Activated gamma-delta T cell treated with Interleukin-2 at 50 U/mL for 16 hours (primary cell): Measurements from ENCODE around the gene OR2G2.

Experiments used
- DNase-seq: peaks from one replicate; pipeline ENCODE4 v3.0.0-alpha.2; 2020

OR2G2 gene, protein sequence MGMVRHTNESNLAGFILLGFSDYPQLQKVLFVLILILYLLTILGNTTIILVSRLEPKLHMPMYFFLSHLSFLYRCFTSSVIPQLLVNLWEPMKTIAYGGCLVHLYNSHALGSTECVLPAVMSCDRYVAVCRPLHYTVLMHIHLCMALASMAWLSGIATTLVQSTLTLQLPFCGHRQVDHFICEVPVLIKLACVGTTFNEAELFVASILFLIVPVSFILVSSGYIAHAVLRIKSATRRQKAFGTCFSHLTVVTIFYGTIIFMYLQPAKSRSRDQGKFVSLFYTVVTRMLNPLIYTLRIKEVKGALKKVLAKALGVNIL

DNA sequence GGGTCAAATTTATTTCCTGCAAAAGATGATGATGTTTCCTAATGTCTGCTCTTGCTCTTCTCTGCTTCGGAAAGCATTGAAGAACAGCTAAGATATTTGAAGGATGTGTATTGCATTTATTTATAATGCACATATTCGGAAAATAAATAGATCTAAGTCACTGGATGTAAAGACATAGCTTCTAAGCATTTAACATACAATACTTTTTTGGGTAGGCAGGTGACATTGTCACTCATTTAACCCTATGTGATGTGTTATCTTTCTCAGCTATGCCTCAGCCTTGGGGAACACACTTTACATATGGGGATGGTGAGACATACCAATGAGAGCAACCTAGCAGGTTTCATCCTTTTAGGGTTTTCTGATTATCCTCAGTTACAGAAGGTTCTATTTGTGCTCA, at the start of gene OR2G2:
TSS of gene OR2G2 (plus strand) at position 301 of the 400 bp plus-strand sequence. CDS start at position 301, 0 bp downstream.
- DNase-seq: no peak

DNA sequence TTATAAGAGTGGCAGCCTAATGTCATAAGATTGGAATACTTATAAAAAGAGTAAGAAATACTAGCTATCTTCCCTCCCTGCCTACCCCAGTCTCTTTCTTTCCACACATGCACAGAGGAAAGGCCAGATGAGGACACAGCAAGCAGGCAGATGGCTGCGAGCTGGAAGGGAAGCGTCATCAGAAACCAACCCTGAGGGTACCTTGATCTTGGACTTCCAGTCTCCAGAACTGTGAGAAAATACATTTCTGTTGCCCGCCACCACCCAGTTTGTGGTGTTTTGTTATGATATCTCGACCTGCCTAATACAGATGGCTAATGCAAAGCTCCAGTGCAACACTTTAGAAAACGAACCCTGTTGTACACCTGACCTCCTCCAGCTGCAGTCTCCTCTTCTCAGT, 49.6 kb upstream of the OR2G2 start:
- no peak for DNase-seq

DNA sequence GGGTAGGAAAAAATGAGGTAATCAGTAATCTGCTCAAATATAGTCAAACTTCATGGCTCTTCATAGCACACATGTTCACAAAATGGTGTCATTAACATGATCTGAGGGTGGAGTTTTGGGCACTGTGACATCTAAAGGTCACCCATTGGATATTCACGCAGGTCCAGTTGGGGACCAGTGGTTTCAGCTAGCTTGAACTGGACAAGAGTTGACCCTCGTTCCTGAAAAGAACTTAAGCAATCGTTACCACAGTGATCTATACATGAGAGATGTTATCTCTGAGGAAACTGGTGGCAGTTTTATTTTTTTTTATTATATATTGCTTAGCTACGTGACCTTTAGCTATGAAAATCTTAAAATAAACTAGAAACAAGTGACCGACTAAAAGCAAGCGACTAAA, 48.9 kb upstream of the OR2G2 start:
- DNase-seq: no peak

DNA sequence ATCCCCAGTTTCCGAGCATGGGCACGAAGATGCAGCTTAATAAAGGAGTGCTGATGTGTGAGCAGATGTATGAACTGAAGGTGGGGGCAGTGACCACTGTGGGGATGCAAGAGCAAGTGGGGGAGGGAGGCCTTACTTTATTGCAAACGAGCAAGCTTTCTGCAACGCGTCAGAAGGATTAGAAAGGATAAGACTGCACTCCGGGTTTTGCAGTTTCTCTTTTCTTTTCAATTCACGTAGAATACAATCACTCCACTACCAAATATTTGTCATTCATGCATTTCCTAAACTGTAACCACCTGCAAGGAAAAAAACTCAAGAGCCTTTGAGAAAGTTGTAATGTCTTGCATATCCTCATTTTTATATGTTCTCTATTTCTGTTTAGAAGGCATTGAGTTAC, 47.6 kb upstream of the OR2G2 start:
- DNase-seq: no peak

DNA sequence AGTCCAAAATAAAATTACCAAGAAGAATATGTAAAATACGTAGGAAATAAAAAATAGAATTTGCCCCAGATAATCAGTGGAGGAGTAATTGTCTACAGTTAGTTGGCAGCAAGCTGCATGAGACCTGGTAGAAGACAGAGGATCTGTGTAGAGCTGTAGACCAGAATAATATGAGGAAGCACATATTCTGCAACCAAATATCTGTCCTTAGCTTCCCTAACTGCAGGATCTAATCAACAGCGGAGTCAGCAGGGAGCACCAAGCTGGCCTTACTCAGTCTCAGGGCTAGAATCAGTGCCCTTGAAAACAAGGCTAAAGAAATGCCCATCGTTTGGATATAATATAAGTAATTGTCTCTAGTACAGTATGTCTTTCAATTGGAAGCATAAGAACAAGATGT, 45.3 kb upstream of the OR2G2 start:
- no peak for DNase-seq

DNA sequence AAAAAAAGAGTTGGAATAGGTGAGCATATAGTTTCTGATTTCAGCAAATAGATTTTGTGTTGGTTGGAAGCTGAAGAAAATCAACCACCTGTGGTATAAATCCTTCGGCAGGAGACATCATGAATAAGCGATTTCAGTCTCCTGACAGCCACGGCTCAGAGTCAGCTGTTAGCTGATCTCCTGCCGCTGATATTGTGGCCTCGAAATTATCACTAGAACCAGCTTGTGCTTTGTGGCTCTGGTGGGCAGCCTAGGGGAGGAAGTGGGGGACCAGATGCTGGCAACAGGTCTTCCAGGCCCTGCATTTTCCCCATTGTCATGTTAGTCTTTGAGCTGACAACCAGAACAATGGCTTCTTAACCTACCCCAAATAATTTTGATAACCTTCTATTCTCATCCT, 40.1 kb upstream of the OR2G2 start:
- no peak for DNase-seq

DNA sequence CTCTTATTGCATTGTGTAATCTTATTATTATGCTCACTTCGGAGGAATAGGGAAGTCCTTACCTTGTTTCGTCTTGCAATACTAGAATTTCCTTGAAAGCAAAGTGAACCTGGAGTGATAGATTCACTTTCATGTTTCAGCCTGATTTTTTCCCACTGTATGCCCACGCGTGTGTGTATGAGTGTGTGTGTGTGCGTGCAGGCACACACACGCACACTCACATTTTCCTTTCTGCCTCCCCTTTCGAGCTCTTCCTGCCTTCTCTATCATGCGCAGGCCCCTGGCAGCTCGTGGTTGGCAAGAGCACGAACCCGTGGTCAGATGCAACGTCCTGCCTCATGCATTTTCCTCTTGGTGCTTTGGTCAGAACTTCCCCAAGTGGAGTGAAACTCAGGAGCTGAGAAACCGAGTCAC, 39.4 kb upstream of the OR2G2 start, which contains the start of gene GCSAML:
TSS of gene GCSAML (plus strand) at position 366 of the 414 bp plus-strand sequence. CDS start 58 bp downstream, outside the sequence.
- DNase-seq: no peak

DNA sequence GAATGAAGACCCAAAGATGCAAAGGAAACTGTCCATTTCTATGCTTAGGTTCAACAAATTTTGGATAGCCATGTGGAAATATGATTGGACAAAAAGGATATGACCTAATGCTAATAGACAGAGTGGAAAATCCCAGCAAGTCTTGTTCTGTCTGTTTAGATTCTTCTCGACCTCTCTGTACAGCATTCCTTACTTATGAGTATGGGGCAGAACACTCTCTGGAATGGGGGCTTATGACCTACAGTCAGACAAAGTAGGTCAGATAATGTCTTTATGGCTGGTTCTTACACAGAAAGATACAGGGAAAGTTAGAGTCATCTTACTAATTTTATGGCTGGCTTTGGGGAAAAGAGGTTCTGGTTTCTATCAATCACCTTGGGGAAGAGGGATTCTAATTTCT, 36.4 kb upstream of the OR2G2 start:
- DNase-seq: no peak

DNA sequence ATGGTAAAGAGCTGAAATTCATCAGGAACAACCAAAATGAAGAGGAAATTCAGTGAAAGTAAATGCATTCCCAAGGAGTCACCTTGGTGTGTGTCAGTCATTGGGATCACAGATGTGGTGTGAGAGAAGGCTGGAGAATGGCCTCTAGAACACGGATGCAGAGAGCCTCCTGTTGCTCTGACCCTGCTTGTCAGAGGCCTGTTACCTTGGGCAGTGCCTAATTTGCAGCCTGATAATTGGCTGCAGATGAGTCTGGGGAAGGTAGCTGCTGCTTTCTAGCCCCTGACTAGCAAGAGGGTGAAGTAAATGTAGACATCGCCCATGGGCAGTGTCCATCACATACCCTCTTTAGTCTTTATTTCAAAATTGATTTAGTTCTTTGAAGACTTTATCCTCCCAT, 35.9 kb upstream of the OR2G2 start:
- DNase-seq: no peak

DNA sequence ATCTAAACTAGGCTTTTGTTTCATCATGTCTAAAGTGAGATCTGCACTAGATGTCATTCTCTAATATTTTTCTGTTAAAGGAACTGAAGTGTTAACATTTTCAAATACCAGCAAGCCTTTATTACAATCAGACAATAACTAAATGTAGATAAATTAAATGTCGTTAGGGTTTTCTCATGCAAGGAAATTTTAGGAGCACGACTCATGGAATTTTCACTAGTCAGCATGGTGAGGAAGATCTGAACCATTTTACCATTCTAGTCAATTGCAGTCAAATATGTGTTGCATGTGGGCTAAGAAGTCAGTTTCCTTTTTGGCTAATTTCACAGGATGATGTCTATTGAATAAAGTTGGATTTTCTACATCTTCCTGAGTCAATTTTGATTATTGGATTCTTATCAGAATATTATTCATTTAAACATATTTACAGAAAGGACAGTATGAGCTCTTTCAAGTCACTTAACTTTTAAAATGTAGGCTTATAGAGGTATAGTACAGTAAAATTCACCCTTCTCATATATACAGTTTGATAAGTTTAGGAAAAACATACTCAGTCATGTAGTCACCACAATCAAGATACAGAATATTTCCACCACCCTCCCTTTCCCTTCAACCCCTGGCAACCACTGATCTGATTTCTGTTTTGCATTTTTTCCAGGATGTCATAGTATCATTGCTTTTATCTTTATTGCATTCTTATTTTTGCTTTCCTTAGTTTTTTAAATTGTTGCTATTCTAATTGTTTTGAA, 30.1 kb upstream of the OR2G2 start:
- DNase-seq: no peak

DNA sequence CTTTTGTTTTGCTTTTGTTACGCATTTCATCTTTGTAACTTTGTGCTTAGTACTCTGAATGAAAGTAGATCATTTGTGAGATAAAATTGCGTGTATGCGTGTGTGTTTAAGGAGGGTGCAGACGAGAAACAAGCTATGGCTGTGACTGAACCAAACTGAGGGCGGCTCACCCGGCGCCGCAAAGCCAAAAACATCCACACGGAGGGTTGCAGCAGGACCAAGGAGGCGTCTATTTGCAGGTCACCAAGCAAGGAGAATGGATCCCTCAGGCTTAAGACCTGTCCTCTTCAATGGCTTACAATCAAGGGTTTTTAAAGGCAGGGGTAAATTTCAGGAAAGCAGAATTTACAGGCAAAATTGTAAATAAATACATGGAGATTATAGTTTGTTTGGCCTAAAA, 26.4 kb upstream of the OR2G2 start:
- no peak for DNase-seq

DNA sequence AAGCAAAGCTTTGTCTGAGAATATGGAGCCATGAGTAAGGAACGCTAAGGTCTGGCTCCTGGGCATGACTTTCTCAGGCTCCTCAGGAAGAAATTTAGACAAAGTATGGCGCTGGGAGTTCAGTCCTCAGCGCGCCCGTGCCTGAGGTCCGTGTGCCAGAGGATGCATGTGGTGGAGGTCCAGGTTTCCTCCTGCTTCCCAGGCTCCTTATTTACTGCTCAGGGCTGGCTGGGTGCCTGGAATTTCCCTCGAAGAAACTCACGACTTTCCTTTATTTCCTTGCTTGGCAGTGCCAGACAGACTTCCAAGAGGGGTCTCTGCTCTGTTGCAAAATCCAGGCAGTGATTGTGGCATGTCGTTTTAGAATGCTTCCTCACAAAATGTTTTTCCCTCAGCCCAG, 26.0 kb upstream of the OR2G2 start:
- no peak for DNase-seq

DNA sequence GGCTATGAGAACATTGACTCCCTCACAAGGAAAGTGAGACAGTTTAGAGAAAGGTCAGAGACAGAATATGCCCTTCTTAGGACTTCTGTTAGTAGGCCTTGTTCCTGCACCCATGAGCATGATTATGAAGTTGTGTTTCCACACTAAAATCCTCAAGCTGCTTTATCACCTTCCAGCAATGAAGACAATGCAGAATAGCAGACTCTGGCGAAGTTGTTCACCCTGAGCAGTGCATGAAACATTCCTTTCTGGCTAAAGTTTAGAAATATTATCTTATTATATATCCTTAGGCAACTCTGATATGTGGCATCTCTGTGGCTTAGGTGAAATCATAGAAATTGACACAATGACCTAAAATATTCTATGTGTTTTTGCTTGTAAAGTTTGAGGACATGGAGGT, 13.9 kb upstream of the OR2G2 start:
- DNase-seq: no peak

DNA sequence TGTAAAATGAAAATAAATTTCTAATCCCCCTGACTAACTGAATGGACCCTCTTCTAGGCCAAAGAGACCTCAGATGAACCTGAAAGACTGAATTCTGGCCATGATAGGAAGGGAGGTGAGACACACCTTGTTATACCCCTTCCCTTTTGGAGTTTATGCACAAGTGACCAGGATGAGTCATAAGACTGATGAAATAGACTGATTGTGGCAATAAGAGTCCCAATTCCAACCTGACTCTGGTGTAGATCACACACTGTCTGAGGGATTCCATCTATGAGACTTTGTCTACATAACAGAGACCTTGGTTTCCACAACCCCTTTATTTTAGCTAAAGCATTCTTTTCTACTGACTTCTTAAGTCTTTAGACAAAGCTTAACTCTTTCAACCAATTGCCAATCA, 13.5 kb upstream of the OR2G2 start:
- DNase-seq: no peak

DNA sequence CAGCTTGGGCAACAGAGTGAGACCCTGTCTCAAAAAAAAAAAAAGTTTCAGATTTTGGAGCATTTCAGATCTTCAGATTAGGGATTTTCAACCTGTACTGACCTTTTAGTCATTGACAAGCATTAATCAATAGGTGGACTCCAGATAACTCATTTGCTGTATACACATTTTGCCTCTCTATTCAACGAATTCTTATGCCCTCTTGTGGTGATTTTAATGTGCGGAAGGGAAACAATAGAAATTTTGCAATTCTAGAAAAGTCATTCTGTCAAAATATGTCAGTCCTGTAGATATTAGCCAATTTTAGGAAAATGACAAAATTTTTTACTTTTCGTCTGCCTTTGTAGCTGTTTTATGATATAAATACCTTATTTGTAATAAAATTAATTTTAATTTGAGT, 11.6 kb upstream of the OR2G2 start:
- DNase-seq: no peak

DNA sequence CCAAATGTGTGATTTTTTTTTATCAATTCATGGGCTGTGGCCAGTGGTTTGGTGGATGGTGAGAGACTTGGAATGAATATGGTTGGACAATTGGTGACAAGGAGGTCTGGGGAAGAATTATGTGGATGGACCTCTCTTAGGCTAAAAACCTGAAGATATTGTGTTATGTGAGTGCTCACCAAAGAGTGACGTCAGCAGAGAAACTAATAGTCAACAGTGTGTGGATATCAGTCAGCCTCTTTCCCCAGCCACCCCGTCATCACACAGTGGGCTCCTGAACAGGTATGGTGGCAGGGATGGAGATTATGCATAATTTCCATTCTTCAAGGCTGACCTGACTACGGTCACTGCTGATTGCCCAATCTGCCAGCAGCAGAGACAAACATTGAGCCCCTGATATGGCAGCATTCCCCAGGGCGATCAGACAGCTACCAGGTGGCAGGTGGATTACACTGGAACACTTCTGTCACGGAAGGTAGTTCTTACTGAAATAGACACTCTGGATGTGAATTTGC, 9.2 kb upstream of the OR2G2 start:
- no peak for DNase-seq

DNA sequence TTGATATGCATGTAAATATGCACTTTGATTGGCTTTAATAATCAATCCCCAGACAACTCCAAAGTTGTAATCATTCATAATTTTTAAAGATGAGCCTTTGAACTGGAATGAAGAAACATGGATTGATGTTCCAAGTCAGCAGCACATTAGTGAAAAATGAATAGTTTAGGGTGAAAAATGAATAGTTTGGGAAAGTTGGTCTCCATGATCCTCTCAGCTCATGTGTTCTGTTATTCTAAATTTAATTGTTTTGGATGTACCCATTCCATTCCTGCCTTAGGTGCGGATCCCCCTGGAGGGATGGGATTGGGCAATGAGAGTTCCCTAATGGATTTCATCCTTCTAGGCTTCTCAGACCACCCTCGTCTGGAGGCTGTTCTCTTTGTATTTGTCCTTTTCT, 17.1 kb downstream of the OR2G2 start, which contains the start of gene OR2G3:
TSS of gene OR2G3 (plus strand) at position 301 of the 400 bp plus-strand sequence. CDS start at position 301, 0 bp downstream.
- DNase-seq: no peak

DNA sequence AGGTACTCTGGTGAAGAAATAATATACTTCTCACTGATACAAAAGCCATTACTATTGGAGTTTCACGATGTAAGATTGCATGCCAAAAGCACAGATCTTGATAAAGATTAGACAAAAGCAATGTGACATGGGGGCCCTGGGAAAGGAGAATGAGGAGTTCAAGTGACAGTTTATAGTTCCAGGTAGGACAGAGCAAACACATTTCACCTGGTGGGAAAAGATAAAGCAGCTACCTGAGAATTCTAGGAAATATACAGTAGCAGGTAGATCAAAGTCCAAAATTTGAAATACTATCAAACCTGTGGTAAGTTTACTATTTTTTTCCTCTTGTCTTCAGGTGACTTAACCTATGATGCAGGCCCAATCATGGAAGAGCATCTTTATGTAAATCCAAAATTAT, 25.2 kb downstream of the OR2G2 start:
- DNase-seq: no peak

DNA sequence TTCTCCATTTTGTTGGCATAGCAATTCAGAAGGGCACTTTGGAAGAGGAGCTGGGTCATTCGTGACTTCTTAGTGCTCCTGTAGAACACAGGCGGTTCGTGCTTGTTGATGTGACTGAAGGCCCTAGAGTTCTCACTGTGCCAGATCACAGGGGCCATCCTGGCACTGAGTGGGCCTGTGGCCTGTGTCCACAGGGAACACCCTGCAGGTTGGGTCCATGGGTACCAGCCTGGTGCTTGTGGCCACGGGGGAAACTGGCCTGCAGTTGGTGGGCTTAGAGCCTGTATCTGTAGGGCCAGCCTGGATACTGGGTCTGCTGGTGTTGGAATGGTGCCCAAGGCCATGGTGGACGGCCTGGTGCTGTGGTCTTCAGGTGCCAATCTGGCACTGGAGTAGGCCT, 26.5 kb downstream of the OR2G2 start:
- DNase-seq: no peak

DNA sequence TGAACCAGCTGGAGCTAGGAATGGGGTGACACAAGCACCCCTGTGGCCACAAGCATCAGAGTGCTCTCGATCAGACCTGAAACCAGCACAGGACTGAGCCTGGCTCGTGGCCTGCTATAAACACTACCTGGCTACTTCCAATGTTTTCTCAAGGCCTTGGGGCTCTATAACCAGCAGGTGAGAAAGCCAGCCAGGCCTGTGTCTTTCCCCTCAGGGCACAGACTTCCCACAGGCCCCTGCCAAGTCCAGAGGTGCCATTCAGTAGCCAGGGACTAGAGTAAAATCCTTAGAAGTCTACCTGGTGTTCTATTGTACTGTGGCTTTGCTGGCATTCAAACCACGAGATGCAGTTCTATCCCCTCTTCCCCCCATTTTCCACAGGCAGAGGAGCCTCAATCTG, 39.8 kb downstream of the OR2G2 start:
- no peak for DNase-seq

DNA sequence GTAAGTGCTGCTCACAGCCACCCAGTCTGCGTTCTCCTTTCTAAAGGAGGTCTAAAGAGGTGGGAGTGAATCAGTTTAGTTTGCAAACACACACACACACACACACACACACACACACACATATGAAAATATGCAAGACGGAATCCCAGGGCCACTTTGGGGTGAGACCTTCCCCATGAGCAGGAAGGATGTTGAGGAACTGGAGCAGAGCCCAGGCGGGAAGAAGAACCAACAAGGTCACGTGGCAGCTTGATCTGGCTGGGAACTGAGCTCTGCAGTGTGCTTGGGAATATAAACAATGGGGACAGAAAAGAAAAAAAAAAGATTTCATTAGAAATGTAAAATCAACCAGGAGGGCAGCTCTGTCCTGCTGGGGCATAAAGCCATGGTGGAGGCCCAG, 49.9 kb downstream of the OR2G2 start:
- no peak for DNase-seq

DNA sequence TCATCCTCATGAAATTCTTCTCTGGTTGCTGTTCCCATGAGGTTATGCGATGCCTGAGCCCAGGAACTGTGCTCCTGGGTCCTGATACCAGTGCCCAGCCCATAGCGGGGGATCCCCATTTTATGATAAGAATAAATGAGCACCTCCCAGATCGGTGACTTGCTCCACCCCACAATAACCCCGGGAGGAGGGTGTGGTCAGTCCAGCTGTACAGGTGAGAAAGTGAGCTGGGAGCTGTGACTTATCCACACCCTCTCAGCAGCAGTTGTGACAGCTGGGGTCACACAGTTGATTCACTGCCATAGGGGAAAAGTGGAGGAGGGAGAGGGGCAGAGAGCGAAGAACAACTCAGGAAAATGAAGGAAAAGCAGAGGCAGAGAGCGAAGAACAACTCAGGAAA, 50.6 kb downstream of the OR2G2 start:
- DNase-seq: no peak
